B cell (primary cell): ENCODE measurements around the gene DNAJA3.

Source experiments
- CTCF ChIP-seq: fragments of 200-600 bp; IDR thresholded peaks from one replicate; pipeline ENCODE4 v1.8.0; 2022; ENCODE audit warnings: antibody characterized with exemption, mild to moderate bottlenecking
- EZH2 ChIP-seq: IDR thresholded peaks from 2 replicates; pipeline ENCODE4 v1.6.1; 2012; ENCODE audit warnings: borderline replicate concordance, low read depth, mild to moderate bottlenecking, moderate library complexity, low read length; ENCODE audit not compliant: insufficient read depth, poor library complexity, severe bottlenecking

DNA sequence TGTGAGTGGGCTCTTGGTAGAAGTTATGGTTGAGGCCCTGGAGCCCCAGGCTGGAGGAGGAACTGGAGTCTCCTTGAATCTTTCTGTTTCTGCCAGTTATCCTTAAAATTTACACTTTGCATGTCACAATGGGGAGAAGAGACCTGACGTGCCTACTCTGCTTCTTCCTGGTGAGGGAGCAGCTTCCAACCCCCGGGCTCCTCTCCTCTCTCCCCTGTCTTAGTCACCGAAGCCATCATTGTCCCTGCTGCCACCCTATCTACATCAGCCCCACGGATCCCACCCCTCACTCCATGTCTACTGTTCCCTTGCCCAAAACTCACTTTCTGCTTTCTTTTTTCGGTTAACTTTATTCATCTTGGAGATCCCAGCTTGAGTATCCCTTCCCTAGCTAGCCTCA lies 17.6 kb downstream of the DNAJA3 start:
- TF ChIP-seq EZH2 (no peak), CTCF (no peak)
